GM18951 (cell line): ENCODE results near the gene COG1.

Source experiments
- POLR2A ChIP-seq: IDR thresholded peaks from 4 replicates; pipeline ENCODE4 v1.6.1; 2011; ENCODE audit warnings: mild to moderate bottlenecking; ENCODE audit not compliant: insufficient read length, insufficient read depth; ENCODE audit errors: extremely low read depth
- in situ Hi-C: fragments of 300-500 bp; cut with MboI; formaldehyde crosslinking; loops from one replicate; pipeline ENCODE4 v1.12.0; 2022; ENCODE audit warnings: low sequenced_read_pairs, mixed read lengths, inconsistent platforms; ENCODE audit not compliant: unreplicated experiment

Gene COG1

DNA sequence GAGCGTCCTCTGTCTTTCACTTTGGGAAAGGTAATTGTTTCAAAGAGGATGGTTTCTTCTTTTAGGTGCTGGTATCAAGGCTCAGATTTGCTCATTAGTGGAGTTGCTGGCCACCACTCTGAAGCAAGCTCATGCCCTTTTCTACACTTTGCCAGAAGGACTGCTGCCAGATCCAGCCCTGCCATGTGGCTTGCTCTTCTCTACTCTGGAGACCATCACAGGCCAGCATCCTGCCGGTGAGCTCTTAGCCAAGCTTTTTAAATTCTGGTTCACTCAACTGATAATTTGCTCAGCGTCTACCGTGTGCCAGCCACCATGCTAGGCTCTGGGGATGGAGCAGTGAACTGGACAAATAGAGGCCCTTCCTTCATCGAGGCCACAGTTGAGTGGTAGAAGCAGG, 4.3 kb downstream of the COG1 start:
- in situ Hi-C loops: loop anchor here (25.0 kb wide), 1 partner anchor 460 kb away; no protein-coding TSS in a partner anchor
- TF ChIP-seq POLR2A: no peak

GRCh38 chr17:73198201-73198929, 5.5 kb downstream of the COG1 start:
- in situ Hi-C loops: loop anchor here (25.0 kb wide), 1 partner anchor 461 kb away; no protein-coding TSS in a partner anchor
- TF ChIP-seq POLR2A: no peak

GRCh38 chr17:73198930-73199260, 6.0 kb downstream of the COG1 start:
- TF ChIP-seq POLR2A: no peak
- in situ Hi-C loops: loop anchor here (25.0 kb wide), 1 partner anchor 462 kb away; no protein-coding TSS in a partner anchor

DNA sequence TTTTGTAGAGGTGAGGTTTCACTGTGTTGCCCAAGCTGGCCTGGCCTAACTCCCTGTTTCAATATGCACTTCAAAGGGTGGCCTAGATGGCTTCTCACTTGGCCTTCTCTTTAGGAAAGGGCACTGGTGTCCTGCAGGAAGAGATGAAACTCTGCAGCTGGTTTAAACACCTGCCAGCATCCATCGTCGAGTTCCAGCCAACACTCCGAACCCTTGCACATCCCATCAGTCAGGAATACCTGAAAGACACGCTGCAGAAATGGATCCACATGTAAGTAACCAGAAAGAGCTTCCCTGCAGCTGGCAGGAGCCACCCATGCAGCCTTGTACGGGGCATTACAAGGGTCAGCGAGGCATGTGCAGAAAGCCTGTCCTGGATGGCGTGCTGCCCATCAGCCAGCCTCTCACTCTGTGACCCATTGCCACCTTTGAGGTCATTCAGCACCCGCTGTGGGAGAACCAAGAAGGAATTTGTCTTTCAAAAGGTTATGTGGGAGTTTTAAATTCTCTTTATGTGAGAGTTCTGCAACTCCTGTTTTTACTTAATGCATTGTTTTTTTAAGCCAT, 7.0 kb downstream of the COG1 start:
- TF ChIP-seq POLR2A: no peak
- in situ Hi-C loops: loop anchor here (25.0 kb wide), 1 partner anchor 463 kb away; no protein-coding TSS in a partner anchor

DNA sequence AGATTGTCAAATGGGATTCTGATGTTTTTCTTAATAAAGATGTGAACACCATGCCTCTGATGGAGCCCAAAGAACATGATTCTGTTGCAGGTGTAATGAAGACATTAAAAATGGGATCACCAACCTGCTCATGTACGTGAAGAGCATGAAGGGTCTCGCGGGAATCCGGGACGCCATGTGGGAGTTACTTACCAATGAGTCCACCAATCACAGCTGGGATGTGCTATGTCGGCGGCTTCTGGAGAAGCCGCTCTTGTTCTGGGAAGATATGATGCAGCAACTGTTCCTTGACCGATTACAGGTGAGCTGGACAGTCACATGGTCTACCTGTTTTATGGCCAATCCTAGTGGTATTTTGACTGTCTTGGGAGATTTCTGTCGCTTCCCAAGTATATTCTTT, 7.6 kb downstream of the COG1 start:
- in situ Hi-C loops: no loop called here
- TF ChIP-seq POLR2A: no peak

DNA sequence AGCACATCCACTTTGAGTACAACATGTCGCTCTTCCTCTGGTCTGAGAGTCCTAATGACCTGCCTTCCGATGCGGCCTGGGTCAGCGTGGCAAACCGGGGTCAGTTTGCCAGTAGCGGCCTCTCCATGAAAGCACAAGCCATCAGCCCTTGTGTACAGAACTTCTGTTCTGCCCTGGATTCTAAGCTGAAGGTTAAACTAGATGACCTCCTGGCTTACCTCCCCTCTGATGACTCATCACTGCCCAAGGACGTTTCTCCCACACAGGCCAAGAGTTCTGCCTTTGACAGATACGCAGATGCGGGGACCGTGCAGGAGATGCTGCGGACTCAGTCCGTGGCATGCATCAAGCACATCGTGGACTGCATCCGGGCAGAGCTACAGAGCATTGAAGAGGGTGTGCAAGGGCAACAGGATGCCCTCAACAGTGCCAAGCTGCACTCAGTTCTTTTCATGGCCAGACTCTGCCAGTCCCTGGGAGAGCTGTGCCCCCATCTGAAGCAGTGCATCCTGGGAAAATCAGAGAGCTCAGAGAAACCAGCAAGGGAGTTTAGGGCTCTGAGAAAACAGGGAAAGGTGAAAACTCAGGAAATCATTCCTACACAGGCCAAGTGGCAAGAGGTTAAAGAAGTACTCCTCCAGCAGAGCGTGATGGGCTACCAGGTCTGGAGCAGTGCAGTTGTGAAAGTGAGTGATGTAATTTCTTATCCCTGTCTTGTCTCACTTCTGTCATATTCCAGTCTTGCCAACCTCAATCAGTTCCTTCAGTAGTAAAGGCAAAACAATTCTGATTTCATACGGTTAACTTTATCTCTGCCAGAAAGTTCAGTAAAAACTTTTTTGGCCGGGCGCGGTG, 8.6 kb downstream of the COG1 start:
- in situ Hi-C loops: no loop called here
- no peak for TF ChIP-seq POLR2A

- in situ Hi-C loops: no loop called here
- TF ChIP-seq POLR2A: no peak
These were observed 10.4 kb downstream of the COG1 start for GRCh38 chr17:73203135-73203787.

DNA sequence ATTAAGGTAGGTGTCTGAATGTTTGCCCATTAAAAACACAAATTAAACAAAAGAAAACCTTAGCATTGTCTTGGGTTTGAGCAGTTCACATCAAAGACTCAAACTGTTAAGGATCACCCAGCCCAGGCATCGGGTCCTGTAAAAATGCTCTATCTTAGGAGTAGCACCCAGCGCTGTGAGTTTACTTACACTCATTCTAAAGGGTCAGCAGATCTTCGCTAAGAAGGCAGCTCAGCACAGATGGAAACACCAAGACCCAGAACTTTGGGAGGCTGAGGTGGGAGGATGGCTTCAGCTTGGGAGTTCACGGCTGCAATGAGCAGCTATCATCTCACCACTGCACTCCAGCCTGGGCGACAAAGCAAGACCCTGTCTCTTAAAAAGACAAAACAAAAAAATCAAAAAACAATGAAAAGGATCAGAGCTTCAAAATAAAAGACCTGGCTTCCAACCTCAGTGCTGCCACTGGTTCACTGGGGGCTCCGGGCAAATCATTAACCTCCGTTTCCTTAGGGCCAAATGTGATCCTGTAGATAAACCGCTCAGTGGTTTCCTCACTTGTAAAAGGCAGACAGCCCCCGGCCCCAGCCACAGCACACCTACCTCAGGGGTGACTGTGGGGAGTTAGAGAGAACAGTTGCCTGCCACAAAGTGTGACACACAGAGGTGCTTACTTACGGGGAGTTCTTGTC, 11.1 kb downstream of the COG1 start:
- TF ChIP-seq POLR2A: no peak
- in situ Hi-C loops: no loop called here

GRCh38 chr17:73205459-73205961, 12.7 kb downstream of the COG1 start:
- in situ Hi-C loops: no loop called here
- no peak for TF ChIP-seq POLR2A

DNA sequence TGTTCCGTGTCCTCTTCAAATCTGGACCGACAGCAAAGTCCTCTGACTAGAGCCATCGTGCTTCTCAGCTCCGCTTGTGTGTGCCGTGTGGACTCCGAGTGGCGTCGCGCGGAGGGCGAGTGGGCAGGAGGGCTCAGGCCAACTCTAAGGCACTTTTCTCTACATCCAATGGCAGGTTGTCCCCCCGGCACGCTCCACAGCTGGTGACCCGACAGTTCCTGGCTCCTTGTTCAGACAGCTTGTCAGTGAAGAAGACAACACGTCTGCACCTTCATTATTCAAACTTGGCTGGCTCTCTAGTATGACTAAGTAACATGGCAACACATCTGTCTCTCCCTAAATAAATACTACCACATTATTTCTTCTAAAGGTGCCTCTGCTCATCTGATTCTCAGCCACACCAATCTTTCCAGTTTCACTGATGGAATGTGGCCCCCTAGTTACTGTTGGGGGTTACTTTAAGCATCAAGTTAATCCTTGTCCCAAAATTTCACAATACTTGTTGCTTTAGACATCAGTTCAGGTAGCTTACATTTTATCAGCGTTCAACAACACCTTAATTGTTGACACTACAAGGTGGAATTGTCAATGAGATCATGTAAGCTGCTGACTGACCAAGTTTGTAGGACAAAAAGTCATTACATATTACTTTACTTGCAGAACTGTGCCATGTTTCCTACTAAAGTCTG, 15.4 kb downstream of the COG1 start:
- in situ Hi-C loops: no loop called here
- TF ChIP-seq POLR2A: no peak

DNA sequence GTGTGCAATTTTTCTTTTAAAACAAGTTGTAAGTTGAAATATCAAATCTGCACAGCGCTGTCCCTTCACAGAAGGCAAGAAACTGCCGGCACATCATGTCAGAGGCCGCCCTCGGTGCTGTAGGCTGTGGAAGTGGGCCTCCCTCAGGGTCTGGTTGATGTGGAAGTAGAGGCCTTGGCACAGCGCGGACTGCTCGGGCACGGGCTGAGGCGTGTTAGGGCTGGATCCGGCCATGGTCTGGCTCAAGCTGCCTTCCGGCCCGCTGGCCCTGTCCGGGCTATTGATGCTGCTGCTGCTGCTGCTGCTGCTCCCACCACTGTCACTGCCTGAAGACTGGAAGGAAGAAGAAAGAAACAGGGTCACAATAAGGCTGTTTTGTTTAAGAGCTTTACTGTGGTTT, 16.6 kb downstream of the COG1 start:
- no peak for TF ChIP-seq POLR2A
- in situ Hi-C loops: no loop called here
